GM23338 (cell line): ENCODE results near the gene SORL1. TPM values are rescaled to one million over a fixed set of nuclear protein-coding genes. Genes with fewer than 3 reads are reported as not detected.

Source experiments
- ATAC-seq: fragments of 200-7000 bp; cut with Tn5 transposase; 3 replicates; pipeline ENCODE4 v1.9.1; 2020
- DNase-seq: peaks from one replicate; pipeline ENCODE4 v3.0.0-alpha.2; 2015; ENCODE audit warnings: low spot score
- H2AFZ ChIP-seq: fragments of 200-600 bp; sonication (generic); 2 replicates; pipeline ENCODE4 v1.8.0; 2016; ENCODE audit warnings: antibody characterized with exemption, mild to moderate bottlenecking, moderate library complexity
- H3F3A ChIP-seq: fragments of 200-600 bp; sonication (generic); replicated peaks from 2 replicates; pipeline ENCODE4 v1.8.0; 2017; ENCODE audit warnings: antibody characterized with exemption, mixed run types, low read depth
- H3K27ac ChIP-seq: fragments of 200-600 bp; sonication (generic); 2 replicates; pipeline ENCODE4 v1.6.1; 2016; ENCODE audit warnings: low read depth
- H3K27me3 ChIP-seq: fragments of 200-600 bp; sonication (generic); 2 replicates; pipeline ENCODE4 v1.8.0; 2016; ENCODE audit warnings: mild to moderate bottlenecking, mixed run types, moderate library complexity; ENCODE audit not compliant: insufficient read depth
- H3K36me3 ChIP-seq: fragments of 200-600 bp; sonication (generic); 2 replicates; pipeline ENCODE4 v1.8.0; 2016; ENCODE audit warnings: mild to moderate bottlenecking; ENCODE audit not compliant: insufficient read depth
- H3K4me1 ChIP-seq: fragments of 200-600 bp; sonication (generic); 2 replicates; pipeline ENCODE4 v1.8.0; 2016; ENCODE audit warnings: mild to moderate bottlenecking, moderate library complexity; ENCODE audit not compliant: insufficient read depth
- H3K4me2 ChIP-seq: fragments of 200-600 bp; sonication (generic); 2 replicates; pipeline ENCODE4 v1.7.1; 2017; ENCODE audit warnings: mixed run types
- H3K4me3 ChIP-seq: fragments of 200-600 bp; sonication (generic); 2 replicates; pipeline ENCODE4 v1.6.1; 2016; ENCODE audit warnings: mixed run types
- H3K79me2 ChIP-seq: fragments of 200-600 bp; sonication (generic); replicated peaks from 2 replicates; pipeline ENCODE4 v1.8.0; 2017; ENCODE audit warnings: mild to moderate bottlenecking; ENCODE audit not compliant: insufficient read depth
- H3K9me2 ChIP-seq: fragments of 200-600 bp; sonication (generic); 2 replicates; pipeline ENCODE4 v1.8.0; 2017; ENCODE audit not compliant: insufficient read depth
- H4K20me1 ChIP-seq: fragments of 200-600 bp; sonication (generic); replicated peaks from 2 replicates; pipeline ENCODE4 v1.8.0; 2017; ENCODE audit warnings: mild to moderate bottlenecking; ENCODE audit not compliant: insufficient read depth
- H3K27ac Mint-ChIP-seq: 2 replicates; pipeline ENCODE4 v1.8.0; 2020; ENCODE audit warnings: inconsistent platforms, mild to moderate bottlenecking, moderate library complexity, mixed read lengths
- H3K27me3 Mint-ChIP-seq: 3 replicates; pipeline ENCODE4 v1.8.0; 2022; ENCODE audit warnings: low read depth, mild to moderate bottlenecking, moderate library complexity, mixed read lengths, inconsistent platforms; ENCODE audit not compliant: insufficient read depth, poor library complexity
- H3K36me3 Mint-ChIP-seq: 3 replicates; pipeline ENCODE4 v1.8.0; 2021; ENCODE audit warnings: low read depth, mild to moderate bottlenecking, inconsistent platforms, moderate library complexity, mixed read lengths
- H3K4me1 Mint-ChIP-seq: 3 replicates; pipeline ENCODE4 v1.8.0; 2020; ENCODE audit warnings: mild to moderate bottlenecking, inconsistent platforms, mixed read lengths
- H3K4me3 Mint-ChIP-seq: 3 replicates; pipeline ENCODE4 v1.8.0; 2021; ENCODE audit warnings: moderate library complexity, mild to moderate bottlenecking, inconsistent platforms, mixed read lengths
- H3K9me3 Mint-ChIP-seq: 3 replicates; pipeline ENCODE4 v1.8.0; 2020; ENCODE audit warnings: moderate library complexity, mild to moderate bottlenecking, inconsistent platforms, mixed read lengths
- CREB1 ChIP-seq: fragments of 250-450 bp; sonication (Bioruptor Pico); IDR thresholded peaks from 2 replicates; pipeline ENCODE4 v1.5.0; 2020; ENCODE audit warnings: low read depth, mild to moderate bottlenecking, moderate library complexity
- CTCF ChIP-seq, 2 experiments: fragments of 200-600 bp in 1 of 2; sonication (generic) in 1 of 2; conservative IDR thresholded peaks; 2 replicates each; pipeline versions ENCODE4 v1.5.1 to v1.6.1; 2016 to 2017; ENCODE audit warnings: antibody characterized with exemption in 2 of 2, low read depth in 2 of 2, mild to moderate bottlenecking in 2 of 2, moderate library complexity in 1 of 2
- EZH2 ChIP-seq: fragments of 200-600 bp; sonication (generic); IDR thresholded peaks from one replicate; pipeline ENCODE4 v1.8.0; 2017; ENCODE audit warnings: antibody characterized with exemption, mild to moderate bottlenecking, low read depth; ENCODE audit not compliant: unreplicated experiment
- EZH2phosphoT487 ChIP-seq: fragments of 200-600 bp; sonication (generic); IDR thresholded peaks from one replicate; pipeline ENCODE4 v1.8.1; 2018; ENCODE audit warnings: antibody characterized with exemption; ENCODE audit not compliant: unreplicated experiment
- JUNB ChIP-seq: IDR thresholded peaks from one replicate; pipeline ENCODE4 v1.6.1; 2016; ENCODE audit warnings: antibody characterized with exemption; ENCODE audit not compliant: unreplicated experiment
- NANOG ChIP-seq: IDR thresholded peaks from 2 replicates; pipeline ENCODE4 v1.6.1; 2016; ENCODE audit warnings: antibody characterized with exemption, borderline replicate concordance
- POLR2AphosphoS5 ChIP-seq: IDR thresholded peaks from 2 replicates; pipeline ENCODE4 v1.6.1; 2016; ENCODE audit warnings: antibody characterized with exemption, low read depth
- REST ChIP-seq: IDR thresholded peaks from one replicate; pipeline ENCODE4 v1.6.1; 2018; ENCODE audit warnings: antibody characterized with exemption; ENCODE audit not compliant: unreplicated experiment
- STAT1 ChIP-seq: IDR thresholded peaks from one replicate; pipeline ENCODE4 v1.6.1; 2016; ENCODE audit warnings: antibody characterized with exemption; ENCODE audit not compliant: unreplicated experiment
- ZNF114 ChIP-seq: fragments of 250-450 bp; sonication (Bioruptor Pico); IDR thresholded peaks from 2 replicates; pipeline ENCODE4 v1.5.0; 2020; ENCODE audit warnings: mild to moderate bottlenecking, moderate library complexity
- ZNF331 ChIP-seq: fragments of 250-450 bp; sonication (Bioruptor Pico); IDR thresholded peaks from 2 replicates; pipeline ENCODE4 v1.5.0; 2020; ENCODE audit warnings: low read depth, mild to moderate bottlenecking, moderate library complexity
- polyA plus RNA-seq: library from polyadenylated mRNA; unstranded; fragments of >200 nt; fragmentation: Nextera tagmentation; extraction: Ambion mirVana; gene quantifications from 2 replicates; pipeline ENCODE4 v1.2.1, GENCODE V29; 2016
- total RNA-seq: library from RNA; depleted of rRNA; stranded (reverse); fragments of >200 nt; shearing (Covaris generic); gene quantifications from 2 replicates; pipeline ENCODE4 v1.2.3, GENCODE V29; 2014
- TF ChIP-seq, protein P1 (sequence below): IDR thresholded peaks from 2 replicates; pipeline ENCODE4 v1.6.1; 2016; ENCODE audit warnings: antibody characterized with exemption

The SORL1 gene
- total and polyA plus RNA-seq, 2 experiments from 2014 or later: 23.0 to 78.8 TPM

DNA sequence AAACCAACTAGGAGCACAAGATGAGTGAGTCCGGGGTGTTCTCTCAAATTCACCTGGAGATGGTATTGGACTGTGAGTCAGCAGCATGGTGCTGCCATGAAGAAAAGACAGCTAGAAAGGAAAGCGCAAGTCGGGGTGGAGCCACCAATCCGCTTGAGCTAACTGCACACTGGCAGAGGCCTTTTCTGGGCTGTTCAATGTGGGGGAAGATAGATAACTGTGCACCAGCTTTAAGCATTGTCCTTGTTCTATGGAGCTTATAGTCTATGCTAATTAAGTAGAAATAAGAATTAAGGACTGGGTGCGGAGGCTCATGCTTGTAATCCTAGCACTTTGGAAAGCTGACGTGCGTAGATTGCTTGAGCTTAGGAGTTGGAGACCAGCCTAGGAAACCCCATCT, 22.6 kb downstream of the SORL1 start:
- H3K27me3 Mint-ChIP-seq: peaks cover 3% of the 10 kb centered on the region
- TF ChIP-seq, protein P1, sequence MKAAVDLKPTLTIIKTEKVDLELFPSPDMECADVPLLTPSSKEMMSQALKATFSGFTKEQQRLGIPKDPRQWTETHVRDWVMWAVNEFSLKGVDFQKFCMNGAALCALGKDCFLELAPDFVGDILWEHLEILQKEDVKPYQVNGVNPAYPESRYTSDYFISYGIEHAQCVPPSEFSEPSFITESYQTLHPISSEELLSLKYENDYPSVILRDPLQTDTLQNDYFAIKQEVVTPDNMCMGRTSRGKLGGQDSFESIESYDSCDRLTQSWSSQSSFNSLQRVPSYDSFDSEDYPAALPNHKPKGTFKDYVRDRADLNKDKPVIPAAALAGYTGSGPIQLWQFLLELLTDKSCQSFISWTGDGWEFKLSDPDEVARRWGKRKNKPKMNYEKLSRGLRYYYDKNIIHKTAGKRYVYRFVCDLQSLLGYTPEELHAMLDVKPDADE: no peak
- TF ChIP-seq ZNF331 (no peak), CTCF (conservative IDR thresholded peaks at IDR 0.05; ENCODE audit: low read depth in 2 of 2) (no peak), NANOG (no peak), JUNB (no peak), CREB1 (no peak), STAT1 (no peak), EZH2 (no peak), EZH2phosphoT487 (no peak), ZNF114 (CRISPR knock-in tag) (no peak), REST (no peak), POLR2AphosphoS5 (no peak)

More for the DNA sequence above, 22.6 kb downstream of the SORL1 start:
- Histone ChIP-seq H3K27me3 (no peaks in the 10 kb centered on the region), H3K79me2 (peaks cover 68% of the 10 kb centered on the region), H3F3A (peaks cover 24% of the 10 kb centered on the region), H3K36me3 (peaks cover 8% of the 10 kb centered on the region), H3K9me2 (no peaks in the 10 kb centered on the region), H2AFZ (no peak overlapping the region), H3K4me1 (peaks cover 38% of the 10 kb centered on the region), H3K27ac (peak overlapping the region; percentile 59; the same call in 1 of the 2 replicates), H3K4me3 (no peak overlapping the region), H3K4me2 (no peak overlapping the region), H4K20me1 (peaks cover 4% of the 10 kb centered on the region)
- Mint-ChIP-seq H3K9me3 (no peaks in the 10 kb centered on the region), H3K27ac (no peak overlapping the region), H3K36me3 (peaks cover 46% of the 10 kb centered on the region), H3K4me1 (peaks cover 58% of the 10 kb centered on the region), H3K4me3 (no peak overlapping the region)
- DNase-seq: no peak
- ATAC-seq: no peak
